GM23248 (cell line): Measurements from ENCODE around the gene AKIRIN1.

Experiments
- EZH2 ChIP-seq: fragments of 200-600 bp; sonication (generic); IDR thresholded peaks from 2 replicates; pipeline ENCODE4 v1.6.1; 2018; ENCODE audit warnings: antibody characterized with exemption, mild to moderate bottlenecking; ENCODE audit not compliant: insufficient read depth, poor library complexity, severe bottlenecking
- EZH2phosphoT487 ChIP-seq: fragments of 200-600 bp; sonication (generic); IDR thresholded peaks from 2 replicates; pipeline ENCODE4 v1.6.1; 2018; ENCODE audit warnings: antibody characterized with exemption, moderate library complexity, mild to moderate bottlenecking, low read depth; ENCODE audit not compliant: insufficient read depth

- TF ChIP-seq EZH2phosphoT487, result no peak
- TF ChIP-seq EZH2, result no peak
Observed at GRCh38 chr1:38953433-38953860, 37.6 kb upstream of the AKIRIN1 start.
